Neuronal stem cell (in vitro differentiated cells): ENCODE data around the gene RNF123.

Source experiments
- DNase-seq: peaks from one replicate; pipeline ENCODE4 v3.0.0-alpha.2; 2013; ENCODE audit warnings: low spot score
- H2AFZ ChIP-seq: one replicate; pipeline ENCODE4 v1.6.1; 2013; ENCODE audit warnings: mild to moderate bottlenecking, low read length, inconsistent platforms
- H2AK5ac ChIP-seq: 2 replicates; pipeline ENCODE4 v1.6.1; 2013; ENCODE audit warnings: low read depth, mild to moderate bottlenecking, inconsistent platforms, low read length, moderate library complexity, mixed read lengths
- H2BK120ac ChIP-seq: 2 replicates; pipeline ENCODE4 v1.6.1; 2013; ENCODE audit warnings: low read depth, mild to moderate bottlenecking, inconsistent platforms, low read length, moderate library complexity, mixed read lengths
- H2BK12ac ChIP-seq: one replicate; pipeline ENCODE4 v1.6.1; 2013; ENCODE audit warnings: low read length, inconsistent platforms
- H2BK15ac ChIP-seq: 2 replicates; pipeline ENCODE4 v1.6.1; 2013; ENCODE audit warnings: mild to moderate bottlenecking, low read length, inconsistent platforms, mixed read lengths
- H2BK5ac ChIP-seq: one replicate; pipeline ENCODE4 v1.6.1; 2013; ENCODE audit warnings: inconsistent platforms, mild to moderate bottlenecking, low read length, moderate library complexity
- H3K14ac ChIP-seq: one replicate; pipeline ENCODE4 v1.6.1; 2013; ENCODE audit warnings: low read length, inconsistent platforms
- H3K18ac ChIP-seq: 2 replicates; pipeline ENCODE4 v1.6.1; 2013; ENCODE audit warnings: low read length, inconsistent platforms
- H3K23ac ChIP-seq: 2 replicates; pipeline ENCODE4 v1.6.1; 2013; ENCODE audit warnings: low read depth, mild to moderate bottlenecking, mixed read lengths, low read length, inconsistent platforms; ENCODE audit not compliant: poor library complexity
- H3K27ac ChIP-seq: replicated peaks from 3 replicates; pipeline ENCODE4 v1.5.1; 2013; ENCODE audit warnings: low read length, inconsistent platforms
- H3K27me3 ChIP-seq, 3 experiments: 2 replicates each; pipeline ENCODE4 v1.6.1; 2013; ENCODE audit warnings: low read length in 3 of 3, mild to moderate bottlenecking in 2 of 3, inconsistent platforms in 1 of 3, low read depth in 1 of 3, mixed read lengths in 1 of 3, moderate library complexity in 1 of 3; ENCODE audit not compliant: control insufficient read depth in 3 of 3, insufficient read depth in 3 of 3
- H3K36me3 ChIP-seq, 2 donors: replicated peaks in 1 of 2; 2 replicates each; pipeline ENCODE4 v1.6.1; 2013; ENCODE audit warnings: low read length in 2 of 2; ENCODE audit not compliant: control insufficient read depth in 2 of 2, insufficient read depth in 2 of 2
- H3K4ac ChIP-seq: 2 replicates; pipeline ENCODE4 v1.6.1; 2013; ENCODE audit warnings: inconsistent platforms, mild to moderate bottlenecking, low read length, moderate library complexity
- H3K4me1 ChIP-seq, 2 donors: 1 replicate in 1 of 2; 2 replicates in 1 of 2; pipeline ENCODE4 v1.6.1; 2013; ENCODE audit warnings: low read length in 2 of 2, low read depth in 1 of 2; ENCODE audit not compliant: control insufficient read depth in 2 of 2, insufficient read depth in 1 of 2
- H3K4me2 ChIP-seq: one replicate; pipeline ENCODE4 v1.6.1; 2013; ENCODE audit warnings: mild to moderate bottlenecking, low read length, inconsistent platforms; ENCODE audit not compliant: insufficient read depth, poor library complexity, severe bottlenecking
- H3K4me3 ChIP-seq, 2 donors: 2 replicates each; pipeline ENCODE4 v1.5.1; 2013; ENCODE audit warnings: low read length in 2 of 2, mild to moderate bottlenecking in 2 of 2, inconsistent platforms in 1 of 2, moderate library complexity in 1 of 2
- H3K79me1 ChIP-seq: one replicate; pipeline ENCODE4 v1.6.1; 2013; ENCODE audit warnings: low read depth, mild to moderate bottlenecking, inconsistent platforms, low read length, moderate library complexity
- H3K9ac ChIP-seq: one replicate; pipeline ENCODE4 v1.6.1; 2013; ENCODE audit warnings: mild to moderate bottlenecking, low read depth, low read length, inconsistent platforms; ENCODE audit not compliant: poor library complexity
- H3K9me3 ChIP-seq, 2 donors: replicated peaks in 1 of 2; 2 replicates each; pipeline versions ENCODE3 to v1.6.1; 2013; ENCODE audit warnings: low read length in 2 of 2, mild to moderate bottlenecking in 2 of 2, inconsistent platforms in 1 of 2, low read depth in 1 of 2, mixed read lengths in 1 of 2, moderate library complexity in 1 of 2; ENCODE audit not compliant: control insufficient read depth in 2 of 2, insufficient read depth in 1 of 2
- H4K8ac ChIP-seq: one replicate; pipeline ENCODE4 v1.6.1; 2013; ENCODE audit warnings: low read depth, mild to moderate bottlenecking, inconsistent platforms, low read length, moderate library complexity
- H4K91ac ChIP-seq: one replicate; pipeline ENCODE4 v1.6.1; 2013; ENCODE audit warnings: low read length, low read depth, mild to moderate bottlenecking, inconsistent platforms; ENCODE audit not compliant: poor library complexity
- WGBS, 2 donors: extraction: QIAGEN DNeasy Blood & Tissue Kit; methylation state at CpG; one replicate each; pipeline ENCODE4 v1.1.7; 2013; ENCODE audit warnings: missing lambda C conversion rate in 2 of 2, mixed read lengths in 1 of 2; ENCODE audit not compliant: insufficient read length in 2 of 2, insufficient replicate concordance in 1 of 2; ENCODE audit errors: extremely low coverage in 2 of 2; 5-methylcytosine and 5-hydroxymethylcytosine counted together

RNF123 gene

DNA sequence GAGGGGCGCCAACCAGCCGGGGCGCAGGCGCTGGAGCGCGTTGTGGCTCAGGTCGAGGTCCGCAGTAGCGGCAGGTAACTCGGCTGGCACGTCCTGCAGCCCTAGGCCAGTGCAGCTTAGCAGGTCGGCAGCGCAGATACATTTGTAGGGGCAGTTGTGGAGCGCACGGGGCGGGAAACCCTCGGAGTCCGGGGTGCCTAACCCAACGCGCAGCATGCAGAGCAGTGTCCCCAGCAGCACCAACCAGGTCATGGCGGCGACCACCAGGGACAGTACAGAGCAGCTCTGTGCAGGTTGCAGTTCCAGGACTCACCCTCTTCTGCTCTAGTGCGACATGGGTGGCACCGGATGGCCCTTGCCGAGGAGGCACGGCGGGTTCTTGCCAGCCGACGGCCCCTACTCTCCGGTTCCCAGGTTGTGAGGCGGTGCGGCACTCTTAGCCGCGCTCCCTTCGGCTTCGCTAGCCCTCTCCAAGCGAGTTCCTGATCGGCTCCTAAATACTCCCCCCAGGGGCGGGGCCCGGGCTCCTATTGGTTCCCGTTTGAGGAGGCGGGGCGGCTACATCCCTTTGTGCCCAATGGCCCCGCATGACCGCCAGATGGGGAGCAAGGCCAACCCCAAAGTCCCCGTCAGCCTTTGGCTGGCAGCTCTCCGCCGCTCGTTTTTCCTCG is 30.0 kb downstream of the RNF123 start, which contains the start of gene AMIGO3:
AMIGO3 (minus strand) TSS at position 471 of the 671 bp plus-strand sequence; CDS start at position 252, 219 bp downstream.
- WGBS, 2 donors: no CpG with 5 or more reads among the region's 50 CpGs

DNA sequence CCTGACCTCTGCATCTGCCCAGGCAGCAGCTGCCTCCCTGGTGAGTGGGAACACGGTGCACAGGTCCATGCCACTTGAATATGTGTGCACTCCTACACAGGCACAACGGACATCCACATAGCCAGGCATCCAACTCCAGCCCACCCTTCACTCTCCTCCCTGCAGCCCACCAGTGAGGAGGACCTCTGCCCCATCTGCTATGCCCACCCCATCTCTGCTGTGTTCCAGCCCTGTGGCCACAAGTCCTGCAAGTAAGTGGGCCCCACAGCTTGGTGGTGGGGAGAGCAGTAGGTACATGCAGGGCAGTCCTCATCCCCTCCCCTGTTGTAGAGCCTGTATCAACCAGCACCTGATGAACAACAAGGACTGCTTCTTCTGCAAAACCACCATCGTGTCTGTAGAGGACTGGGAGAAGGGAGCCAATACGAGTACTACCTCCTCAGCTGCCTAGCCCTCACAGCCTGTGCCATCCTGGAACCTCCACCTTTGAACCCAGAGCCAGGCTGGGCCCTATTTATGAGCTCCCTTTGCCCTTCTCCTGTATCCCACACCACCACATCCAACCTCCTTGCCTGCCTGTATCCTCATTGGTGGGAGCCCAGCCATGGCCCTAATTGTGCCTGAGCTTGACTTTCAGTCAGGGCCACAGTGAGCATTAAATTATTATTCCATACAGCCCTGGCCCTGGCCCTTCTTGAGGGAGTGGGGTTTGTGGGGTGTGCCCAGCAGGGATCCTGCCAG is 31.7 kb downstream of the RNF123 start:
- H4K91ac ChIP-seq: no peak overlapping the region
- H3K4me1 ChIP-seq: peaks cover 14 to 16% of the 10 kb centered on the region in 2 donors
- no peak overlapping the region for H3K27ac ChIP-seq
- no CpG with 5 or more reads among the region's 4 CpGs for WGBS, 2 donors
- H3K4me2 ChIP-seq: no peak overlapping the region
- H3K23ac ChIP-seq: no peak overlapping the region
- no peak overlapping the region for H3K18ac ChIP-seq
- no peaks in the 10 kb centered on the region for H3K27me3 ChIP-seq
- no peak overlapping the region for H3K9ac ChIP-seq
- H2AFZ ChIP-seq: no peak overlapping the region
- H3K79me1 ChIP-seq: peaks cover 26% of the 10 kb centered on the region
- H3K9me3 ChIP-seq: peaks cover 0 to 3% of the 10 kb centered on the region in 2 donors
- H2BK15ac ChIP-seq: no peak overlapping the region
- no peak overlapping the region for H3K4ac ChIP-seq
- no peak overlapping the region for H2AK5ac ChIP-seq
- H2BK120ac ChIP-seq: no peak overlapping the region
- H3K4me3 ChIP-seq: peak overlapping the region in 1 of 2 donors; percentile 31
- no peak overlapping the region for H4K8ac ChIP-seq
- H2BK5ac ChIP-seq: no peak overlapping the region
- no peak overlapping the region for H2BK12ac ChIP-seq
- H3K36me3 ChIP-seq: peaks cover 33 to 78% of the 10 kb centered on the region in 2 donors
- no peak overlapping the region for H3K14ac ChIP-seq
- no peak for DNase-seq

More for the DNA sequence above, 30.0 kb downstream of the RNF123 start, which contains the start of gene AMIGO3:
- H3K36me3 ChIP-seq: peaks cover 33 to 70% of the 10 kb centered on the region in 2 donors
- H3K18ac ChIP-seq: peak within 1 kb of the TSS; percentile 97
- no peak within 1 kb of the TSS for H2AFZ ChIP-seq
- H3K27ac ChIP-seq: peak within 1 kb of the TSS; percentile 59
- peak within 1 kb of the TSS; percentile 100 for H3K23ac ChIP-seq
- peaks cover 0 to 3% of the 10 kb centered on the region in 2 donors for H3K9me3 ChIP-seq
- H2BK12ac ChIP-seq: peak within 1 kb of the TSS; percentile 84
- H3K9ac ChIP-seq: peak within 1 kb of the TSS; percentile 99
- peak within 1 kb of the TSS in 1 of 2 donors; percentile 87 for H3K4me3 ChIP-seq
- peak within 1 kb of the TSS; percentile 95 for H2AK5ac ChIP-seq
- H4K91ac ChIP-seq: no peak within 1 kb of the TSS
- DNase-seq: peak; percentile 87
- H2BK5ac ChIP-seq: peak within 1 kb of the TSS; percentile 87
- H3K27me3 ChIP-seq: no peaks in the 10 kb centered on the region
- peak within 1 kb of the TSS; percentile 98 for H4K8ac ChIP-seq
- peak within 1 kb of the TSS; percentile 98 for H3K14ac ChIP-seq
- H3K4ac ChIP-seq: peak within 1 kb of the TSS; percentile 66
- H2BK120ac ChIP-seq: peak within 1 kb of the TSS; percentile 76
- peak within 1 kb of the TSS; percentile 75 for H2BK15ac ChIP-seq
- H3K79me1 ChIP-seq: peaks cover 26% of the 10 kb centered on the region
- H3K4me2 ChIP-seq: peak within 1 kb of the TSS; percentile 100
- peaks cover 11 to 14% of the 10 kb centered on the region in 2 donors for H3K4me1 ChIP-seq

DNA sequence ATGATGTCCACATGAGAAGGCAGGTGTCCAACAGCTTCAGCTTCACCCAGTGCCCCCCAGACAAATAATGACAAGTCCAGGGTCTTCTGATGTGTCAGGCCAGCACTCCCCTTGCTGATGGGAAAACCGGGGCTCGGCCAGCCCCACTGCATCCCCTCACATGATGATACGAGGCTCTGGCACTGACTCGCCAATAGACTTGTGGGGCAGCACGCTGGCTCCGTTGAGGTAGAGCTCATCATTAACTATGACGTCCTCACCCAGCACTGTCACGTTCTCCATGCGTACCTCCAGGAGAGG is 32.2 kb downstream of the RNF123 start:
- no peak overlapping the region for H3K4ac ChIP-seq
- H2AFZ ChIP-seq: no peak overlapping the region

More for the DNA sequence above, 32.2 kb downstream of the RNF123 start:
- no peak overlapping the region for H3K18ac ChIP-seq
- peaks cover 0 to 3% of the 10 kb centered on the region in 2 donors for H3K9me3 ChIP-seq
- H4K91ac ChIP-seq: no peak overlapping the region
- H3K79me1 ChIP-seq: peaks cover 26% of the 10 kb centered on the region
- H3K4me1 ChIP-seq: peaks cover 14 to 16% of the 10 kb centered on the region in 2 donors
- no peak overlapping the region for H2BK120ac ChIP-seq
- peaks cover 34 to 78% of the 10 kb centered on the region in 2 donors for H3K36me3 ChIP-seq
- H3K9ac ChIP-seq: no peak overlapping the region
- H2AK5ac ChIP-seq: no peak overlapping the region
- H4K8ac ChIP-seq: no peak overlapping the region
- H2BK5ac ChIP-seq: peak overlapping the region; percentile 66
- H2BK15ac ChIP-seq: no peak overlapping the region
- H2BK12ac ChIP-seq: no peak overlapping the region
- H3K14ac ChIP-seq: no peak overlapping the region
- no peak overlapping the region for H3K4me2 ChIP-seq
- H3K27ac ChIP-seq: no peak overlapping the region
- no peaks in the 10 kb centered on the region for H3K27me3 ChIP-seq
- H3K23ac ChIP-seq: no peak overlapping the region
- no CpG with 5 or more reads among the region's 9 CpGs for WGBS, 2 donors
- H3K4me3 ChIP-seq: no peak overlapping the region
- no peak for DNase-seq
